GM18907 (cell line): Measurements from ENCODE around the gene ZNF366.

Experiments
- ATAC-seq: cut with Tn5 transposase; IDR thresholded peaks from one replicate; pipeline ENCODE4 v1.9.1; 2021; ENCODE audit warnings: mild to moderate bottlenecking, moderate library complexity; ENCODE audit not compliant: unreplicated experiment

Gene ZNF366

DNA sequence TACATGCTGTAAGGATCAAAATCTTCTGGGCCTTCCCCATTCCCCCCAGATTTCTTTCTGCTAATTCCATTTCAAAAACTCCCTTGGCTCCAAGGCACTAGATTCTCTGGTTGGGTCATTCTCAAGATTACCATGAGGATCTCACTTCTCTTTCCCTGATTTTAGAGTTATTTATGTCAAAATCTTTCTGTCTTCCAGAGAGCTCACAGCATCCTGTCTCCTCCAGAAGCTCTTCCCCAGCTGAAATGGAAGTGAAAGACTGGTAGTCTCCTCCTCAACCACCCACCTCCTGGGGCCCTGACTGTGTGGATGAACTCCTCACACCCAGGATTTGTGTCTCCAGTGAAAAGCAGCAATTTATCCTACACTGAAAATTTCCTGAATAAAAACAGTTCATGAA is 11.9 kb upstream of the ZNF366 start:
- ATAC-seq = no peak

DNA sequence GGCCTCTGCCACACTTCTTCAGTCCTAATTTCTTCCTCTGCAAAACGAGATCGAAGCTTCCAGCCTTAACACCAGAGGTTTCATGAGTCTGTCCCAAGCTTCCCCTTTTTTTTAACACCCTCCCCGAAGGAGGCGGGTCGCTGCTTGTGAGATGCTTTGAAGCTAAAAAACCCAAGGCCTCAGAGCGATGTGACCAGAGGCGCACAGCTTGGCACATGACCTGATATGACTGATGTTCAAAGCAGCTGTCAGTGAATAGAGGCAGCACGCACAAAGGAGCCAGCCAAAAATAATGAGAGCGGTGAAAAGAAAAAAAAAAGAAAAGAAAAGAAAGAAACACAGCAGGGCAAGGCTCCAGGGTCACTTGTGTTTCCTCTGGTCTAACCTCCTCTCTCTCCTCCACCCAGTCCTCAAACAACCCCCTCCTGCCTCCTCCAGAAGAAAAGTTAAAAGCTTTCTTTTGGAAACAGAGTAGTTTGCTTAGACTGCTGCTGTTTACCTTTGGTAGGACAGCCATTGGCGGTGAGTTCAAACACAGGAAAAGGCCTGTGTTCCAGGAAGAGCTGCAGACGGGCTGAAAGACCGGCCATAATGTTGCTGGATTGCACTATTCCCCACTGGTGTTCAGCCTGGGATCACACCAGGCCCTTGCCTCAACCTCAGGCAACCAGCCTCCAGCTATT is 10.9 kb upstream of the ZNF366 start:
- no peak for ATAC-seq

DNA sequence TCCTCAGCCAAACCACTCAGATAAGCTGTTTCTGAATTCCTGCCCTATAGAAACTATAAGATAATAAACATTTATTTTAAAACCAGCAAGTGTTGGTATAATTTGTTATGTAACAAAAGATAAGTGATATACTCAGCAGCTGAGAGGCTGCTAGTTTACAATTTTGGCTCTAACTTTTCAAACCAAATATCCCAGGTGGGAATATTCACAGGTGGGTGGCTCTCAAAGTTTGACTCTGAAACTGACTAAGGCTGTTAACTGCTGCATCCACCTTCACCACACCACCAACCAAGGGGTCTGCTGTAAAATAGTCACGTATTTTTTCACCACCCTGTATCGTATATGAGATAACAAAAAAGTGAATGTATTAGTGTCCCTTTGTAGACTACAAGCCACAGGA is 9.7 kb upstream of the ZNF366 start:
- no peak for ATAC-seq

DNA sequence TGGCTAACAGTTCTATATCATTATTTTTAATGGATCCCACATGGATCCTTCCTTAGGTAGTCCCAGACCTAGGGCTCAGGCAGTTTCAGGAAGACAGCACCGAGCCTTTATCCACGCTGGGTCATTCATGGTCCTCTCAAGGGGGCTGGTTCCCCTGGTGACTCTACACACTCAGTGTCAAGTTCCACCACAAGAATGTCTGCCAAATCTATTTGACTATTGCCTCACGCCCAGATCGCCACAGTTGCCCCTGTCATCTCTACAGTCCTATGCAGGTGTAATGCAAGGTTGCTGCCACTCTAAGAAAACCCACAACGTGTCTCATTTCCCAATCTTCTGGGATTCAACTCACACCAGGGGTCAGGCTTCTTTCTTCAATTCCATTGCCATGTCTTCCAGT is 8.0 kb upstream of the ZNF366 start:
- ATAC-seq = no peak

DNA sequence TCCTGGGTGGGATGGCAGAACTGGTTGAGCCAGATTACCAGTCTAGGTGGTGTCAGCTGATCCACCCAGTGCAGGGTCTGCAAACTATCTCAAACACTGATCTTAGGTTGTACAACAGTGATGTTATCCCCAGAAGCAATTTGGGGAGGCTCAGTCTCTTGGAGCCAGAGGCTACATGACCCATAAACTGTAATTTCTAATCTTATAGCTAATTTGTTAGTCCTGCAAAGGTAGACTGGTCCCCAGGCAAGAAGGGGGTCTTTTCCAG is 5.3 kb upstream of the ZNF366 start:
- no peak for ATAC-seq

DNA sequence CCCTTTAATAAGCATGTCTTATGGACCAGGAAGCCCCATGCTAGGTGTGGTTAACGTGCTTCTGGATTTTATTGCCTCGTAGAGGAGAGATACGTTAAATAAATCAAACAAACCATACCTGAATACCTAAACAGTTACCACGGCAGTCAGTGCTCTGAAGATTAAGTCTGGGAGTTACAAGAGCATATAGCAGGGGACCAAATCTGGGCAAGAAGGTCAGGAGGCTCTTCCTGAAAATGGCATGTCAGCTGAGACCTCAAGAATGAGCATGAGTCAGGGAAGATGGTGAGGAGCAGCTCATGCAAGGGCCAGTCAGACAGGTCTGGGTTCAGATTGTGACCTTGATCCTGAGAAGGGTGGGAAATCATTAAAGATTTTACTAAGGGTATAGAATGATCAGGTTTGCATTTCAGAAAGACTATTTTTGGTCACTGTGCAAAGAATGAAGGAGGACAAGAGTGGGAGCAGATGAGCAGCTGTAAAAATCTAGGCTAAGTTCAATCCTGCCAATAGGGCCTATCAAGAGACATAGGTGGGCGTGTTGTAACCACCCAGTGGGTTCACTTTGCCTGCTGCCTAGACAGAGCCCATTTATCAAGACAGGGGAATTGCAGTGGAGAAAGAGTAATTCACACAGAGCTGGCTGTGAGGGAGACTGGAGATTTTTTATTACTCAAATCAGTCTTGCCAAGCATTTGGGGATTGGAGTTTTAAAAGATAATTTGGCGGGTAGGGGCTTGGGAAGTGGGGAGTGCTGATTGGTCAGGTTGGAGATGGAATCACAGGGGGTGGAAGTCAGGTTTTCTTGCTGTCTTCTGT is 4.8 kb upstream of the ZNF366 start:
- no peak for ATAC-seq

DNA sequence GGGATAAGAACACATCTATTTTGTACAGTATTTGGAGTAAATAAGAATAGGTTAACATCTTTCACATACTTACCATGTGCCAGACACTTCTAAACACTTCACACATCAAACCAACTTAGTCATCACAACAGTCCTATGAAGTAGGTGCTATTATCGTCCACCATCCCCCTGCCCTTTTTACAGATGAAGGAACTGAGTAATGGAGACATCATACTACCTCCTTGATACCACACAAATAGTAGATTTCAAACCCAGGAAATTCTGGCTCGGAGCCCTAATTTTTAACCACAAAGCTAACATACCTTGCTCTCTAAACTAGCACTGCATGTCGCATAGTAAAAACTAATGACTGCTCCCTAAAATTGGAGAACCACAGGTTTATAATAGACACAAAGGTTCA is 4.2 kb upstream of the ZNF366 start:
- ATAC-seq = no peak

DNA sequence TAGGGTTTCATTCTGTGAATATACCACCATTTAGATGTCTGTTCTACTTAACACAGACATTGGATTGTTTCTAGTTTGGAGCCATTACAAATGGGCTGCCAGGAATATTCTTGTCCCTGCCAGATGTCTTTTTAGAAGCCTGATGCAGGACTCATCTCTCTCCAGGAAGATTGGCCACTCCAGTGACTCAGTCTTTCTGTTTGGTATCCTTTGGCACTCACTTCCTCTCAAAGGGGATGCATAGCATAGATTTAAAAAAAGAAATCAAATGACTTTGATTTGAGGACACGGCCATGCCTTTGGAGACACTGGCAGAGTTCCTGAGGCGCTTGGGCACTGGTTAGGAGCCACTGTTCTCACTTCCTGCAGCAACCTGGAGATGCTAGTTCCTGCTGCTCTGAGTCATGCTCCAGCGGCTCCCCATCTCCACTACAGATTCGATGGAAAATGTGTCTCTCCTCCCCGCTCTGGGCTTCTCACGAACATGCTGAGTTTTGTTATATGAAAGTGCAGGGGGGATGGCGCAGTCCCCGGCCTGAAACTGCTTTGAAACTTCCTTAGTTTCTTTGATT is 3.5 kb upstream of the ZNF366 start:
- ATAC-seq = no peak

DNA sequence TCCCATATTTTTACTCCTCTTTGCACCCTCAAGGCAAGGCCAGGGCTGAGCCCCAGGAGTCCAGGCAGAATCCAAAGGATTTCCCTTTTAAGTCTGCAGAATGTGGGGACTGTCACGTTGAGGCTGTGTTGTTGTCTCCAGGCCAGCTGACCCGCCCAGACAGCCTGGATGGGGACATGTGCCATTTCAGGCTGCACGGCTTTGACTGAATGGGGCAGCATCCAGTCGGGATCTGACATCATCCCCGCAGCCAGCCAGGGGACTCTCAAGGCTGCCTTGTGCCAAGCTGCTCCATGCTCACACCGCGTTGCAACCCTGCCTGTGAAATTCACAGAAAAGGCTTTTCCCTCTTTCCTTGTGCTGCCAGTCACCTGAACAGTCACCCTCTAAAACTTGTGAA is 2.2 kb upstream of the ZNF366 start:
- ATAC-seq = no peak

DNA sequence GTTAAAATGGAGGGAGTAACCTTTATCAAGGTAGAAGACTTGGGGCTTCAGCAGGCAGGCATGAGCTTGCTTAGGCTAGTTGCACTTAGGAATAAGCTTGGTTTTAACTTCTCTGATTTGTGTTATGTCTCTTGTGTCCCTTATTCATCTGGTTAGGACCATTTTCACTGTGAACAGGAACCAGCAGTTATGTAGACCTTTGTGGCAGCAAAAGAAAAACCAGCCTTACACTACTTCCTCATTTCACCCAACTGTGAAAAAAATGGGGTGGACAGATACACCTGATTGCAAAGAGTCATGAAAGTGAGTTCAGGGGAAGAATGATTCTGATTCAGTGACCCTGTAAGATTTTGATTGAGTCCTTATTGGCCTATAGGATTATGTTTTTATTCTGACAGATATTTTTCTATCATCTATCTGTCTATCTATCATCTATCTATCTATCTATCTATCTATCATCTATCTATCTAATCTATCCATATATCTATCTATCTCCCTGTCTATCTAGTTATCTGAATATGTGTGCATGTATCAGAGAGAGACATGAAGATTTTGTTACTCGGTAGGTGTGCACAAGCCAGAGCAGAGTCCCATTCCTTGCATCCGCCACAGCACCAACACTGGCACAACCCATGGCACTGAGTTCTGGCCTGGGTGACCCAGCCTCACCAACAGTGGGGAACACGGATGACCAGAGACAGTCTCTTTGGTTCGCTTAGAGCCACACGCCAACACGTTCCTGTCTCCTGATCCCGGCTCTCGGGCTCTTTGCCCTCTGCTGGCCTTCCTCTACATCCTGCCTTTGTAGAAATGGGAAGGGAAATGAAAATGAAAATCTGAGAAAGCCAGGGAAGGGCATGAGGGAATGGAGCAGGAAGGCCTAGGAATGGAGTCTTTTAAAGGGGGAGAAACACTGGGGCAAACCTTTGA is 1.3 kb upstream of the ZNF366 start:
- peak; percentile 93 for ATAC-seq

DNA sequence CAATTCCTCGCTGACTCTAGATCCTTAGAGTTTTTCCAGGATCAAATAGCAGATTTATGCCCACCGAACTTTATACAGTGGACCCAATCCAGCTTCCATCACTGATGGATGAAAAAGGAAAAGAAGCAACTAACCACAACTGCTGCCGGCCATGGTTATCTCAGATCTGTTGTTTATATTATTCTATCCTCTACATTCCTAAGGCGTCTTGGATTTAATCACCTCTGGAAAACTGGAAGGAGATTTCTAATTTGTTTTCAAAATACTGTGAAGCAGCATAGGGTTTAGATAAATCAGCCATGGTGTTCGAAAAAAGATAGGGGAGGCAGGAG is 663 bp upstream of the ZNF366 start:
- no peak for ATAC-seq

DNA sequence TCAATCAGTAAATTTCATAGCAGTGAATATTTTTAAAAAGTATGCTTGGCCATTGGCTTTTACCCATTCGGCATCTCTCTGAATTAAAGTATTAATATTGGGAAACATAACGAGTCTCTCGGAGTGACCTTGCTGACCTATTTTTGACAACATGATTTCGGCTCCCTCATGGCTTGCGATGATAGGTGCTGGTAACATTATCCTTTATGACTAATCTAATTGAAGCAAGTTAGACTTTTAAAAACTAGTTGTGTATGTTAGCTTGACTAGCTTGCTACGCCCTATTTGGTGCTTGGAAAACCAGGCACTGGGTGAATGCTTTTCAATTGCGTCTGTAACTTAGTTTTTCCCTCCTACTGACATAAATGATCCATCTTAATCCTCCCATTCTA is 1.1 kb downstream of the ZNF366 start:
- no peak for ATAC-seq

DNA sequence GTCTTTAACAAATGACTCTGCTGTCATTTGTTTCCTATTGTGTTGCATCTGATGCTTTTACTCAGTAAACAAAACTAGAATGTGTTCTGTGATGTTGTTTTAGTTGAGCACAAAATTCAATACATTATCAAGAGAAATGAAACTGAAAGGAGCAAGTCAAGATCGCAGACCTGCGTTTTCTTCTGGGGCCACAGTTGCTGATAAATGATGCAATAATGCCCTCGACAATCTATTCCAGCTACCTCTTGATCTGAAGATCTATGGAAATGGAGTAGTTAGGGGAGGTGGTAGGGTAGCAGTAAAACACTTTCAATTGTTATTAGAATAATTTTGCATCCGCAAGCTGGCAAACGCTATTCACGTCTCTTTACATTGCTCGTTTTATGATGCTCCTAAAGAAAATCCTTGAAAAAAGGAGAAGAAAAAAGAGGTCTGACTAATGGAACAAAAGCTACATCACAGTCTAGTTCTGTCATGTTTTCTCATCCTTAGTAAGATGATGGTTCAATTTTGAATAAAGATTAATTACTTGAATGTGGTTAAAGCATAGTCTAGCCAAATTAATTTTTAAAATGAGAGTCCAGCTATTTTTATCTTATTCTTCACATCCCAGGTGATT is 1.6 kb downstream of the ZNF366 start:
- ATAC-seq = no peak

DNA sequence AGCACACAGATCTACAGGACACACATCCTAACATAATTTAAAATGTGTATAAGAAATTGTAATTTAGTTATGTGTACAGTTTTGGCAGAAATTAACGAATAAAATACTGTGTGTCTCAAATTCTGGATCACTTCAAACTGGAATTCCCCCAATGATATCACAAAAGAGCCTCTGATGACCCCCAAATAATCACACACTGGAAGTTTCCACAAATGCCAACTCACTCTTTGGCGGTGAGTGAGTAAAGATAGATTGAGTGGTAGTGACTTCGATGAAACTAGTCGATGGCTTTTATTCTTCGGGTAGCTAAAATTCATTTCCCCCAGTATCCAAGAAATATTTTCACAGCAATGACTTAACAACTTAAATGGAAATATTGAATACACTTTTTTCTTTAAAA is 2.2 kb downstream of the ZNF366 start:
- no peak for ATAC-seq

DNA sequence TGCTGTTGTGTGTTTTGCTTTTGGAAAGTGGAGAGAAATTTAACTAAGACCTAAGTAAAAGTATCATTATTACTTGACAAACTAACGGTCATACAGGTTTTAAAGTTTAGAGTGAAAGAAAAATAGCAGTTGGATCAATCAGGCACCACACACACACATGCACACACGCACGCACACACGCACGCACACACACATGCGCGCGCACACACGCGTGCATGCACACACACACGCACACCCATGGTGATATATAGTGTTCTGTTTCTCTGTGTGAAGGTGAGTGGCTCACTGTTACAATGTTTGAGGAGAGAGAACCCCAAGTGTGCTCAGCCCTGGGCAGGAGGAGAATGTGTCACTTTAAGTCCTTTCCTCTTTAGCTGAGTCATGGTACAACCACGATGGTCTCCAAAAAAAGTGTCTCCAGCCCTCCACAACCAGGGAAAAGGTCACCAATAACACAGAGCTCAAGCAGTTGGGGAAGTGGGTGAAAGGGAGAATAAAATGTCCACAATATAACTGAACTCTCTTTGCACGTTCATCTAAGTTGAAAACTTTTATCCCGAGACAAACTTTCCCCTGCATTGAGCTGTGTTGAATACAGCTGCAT is 3.2 kb downstream of the ZNF366 start:
- ATAC-seq = no peak

DNA sequence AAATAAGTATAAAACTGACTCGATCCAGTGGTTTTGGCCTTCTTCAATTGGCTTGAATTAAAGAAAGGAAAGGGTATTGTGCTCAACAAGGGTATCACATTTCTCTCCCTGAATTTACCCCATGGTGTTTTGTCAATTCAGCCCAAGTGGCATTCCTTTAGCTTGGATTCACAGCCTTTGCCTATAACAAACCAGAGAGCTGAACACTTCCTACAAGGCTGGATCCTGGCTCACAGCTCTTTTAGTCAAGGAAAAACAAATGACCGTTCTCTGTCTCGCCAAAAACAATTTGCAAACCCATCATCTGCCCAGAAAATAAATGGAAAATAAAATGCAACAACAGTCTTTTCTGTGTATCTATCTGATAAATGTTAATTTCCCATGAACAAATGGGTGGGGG is 5.7 kb downstream of the ZNF366 start:
- no peak for ATAC-seq

DNA sequence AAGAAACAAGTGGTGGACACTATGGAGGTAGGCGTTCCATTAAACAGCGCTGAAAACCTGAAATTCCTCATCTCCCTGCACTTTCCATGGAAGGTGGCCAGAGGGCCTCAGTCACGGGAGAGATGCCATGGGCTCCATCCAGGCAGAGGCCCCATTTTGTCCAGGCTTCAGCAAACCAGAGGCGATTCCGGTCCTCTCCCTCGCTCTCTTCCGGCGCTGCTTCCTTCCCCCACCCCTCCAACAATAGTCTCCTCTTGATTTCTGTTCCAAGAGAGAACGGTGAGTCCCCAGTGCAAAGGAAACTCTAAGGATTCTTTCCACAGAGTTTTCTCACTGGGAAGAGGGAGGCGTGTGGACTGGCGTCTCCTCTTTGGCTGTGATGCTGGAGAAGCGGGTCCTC is 7.5 kb downstream of the ZNF366 start:
- no peak for ATAC-seq

DNA sequence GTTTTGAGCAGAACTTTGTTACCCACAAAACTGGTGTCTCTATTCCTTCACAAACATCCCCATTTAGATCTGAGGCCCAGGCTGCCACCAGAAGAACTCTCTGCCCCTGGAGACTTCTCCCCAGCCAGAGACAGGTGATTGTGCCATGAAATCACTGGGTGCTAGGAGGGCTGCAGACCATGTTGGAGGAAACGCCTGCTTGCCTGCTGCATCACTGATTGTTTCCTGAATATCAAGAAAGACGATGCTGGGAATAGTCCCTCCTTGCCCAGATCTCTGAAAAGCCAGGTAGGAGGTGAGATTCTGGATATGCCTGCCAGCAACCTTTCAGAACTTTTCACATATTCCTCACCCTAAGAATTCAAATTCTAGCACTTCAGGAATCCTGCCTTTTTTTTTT is 8.1 kb downstream of the ZNF366 start:
- no peak for ATAC-seq

DNA sequence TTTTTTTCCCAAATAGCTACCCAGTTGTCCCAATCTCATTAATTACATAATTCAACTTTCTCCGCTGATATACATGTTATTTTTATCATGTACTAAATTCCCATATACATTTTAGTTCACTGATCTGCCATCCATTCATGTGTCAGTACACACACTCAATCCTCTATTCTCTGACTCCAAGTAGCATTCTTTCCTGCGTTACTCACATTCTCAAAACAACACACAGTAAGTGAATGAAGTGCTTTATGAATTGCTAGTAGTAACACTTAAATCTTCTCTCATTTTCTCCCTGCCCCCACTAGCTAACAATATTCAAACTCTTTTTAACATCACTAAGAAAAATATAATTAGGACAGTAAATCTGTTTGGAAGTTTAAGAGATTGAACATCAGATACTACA is 8.9 kb downstream of the ZNF366 start:
- no peak for ATAC-seq

DNA sequence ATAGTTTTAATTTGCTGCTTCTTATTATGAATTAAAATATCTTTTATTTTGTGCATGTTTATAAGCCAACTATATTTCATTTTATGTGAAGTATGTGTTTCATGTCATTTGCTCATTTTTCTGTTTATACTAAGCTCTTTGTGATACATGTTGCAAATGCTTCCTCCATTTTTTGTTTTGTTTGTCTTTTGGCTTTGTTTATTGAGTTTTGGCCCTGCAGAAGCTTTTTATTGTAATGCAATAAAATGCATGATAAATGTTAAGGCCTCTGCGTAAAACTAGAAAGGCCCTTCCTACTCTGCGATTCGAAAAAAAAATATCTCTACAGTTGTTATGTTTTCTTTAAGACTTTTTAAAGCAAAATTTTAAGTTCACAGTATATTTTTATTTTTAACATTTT is 9.4 kb downstream of the ZNF366 start:
- no peak for ATAC-seq

DNA sequence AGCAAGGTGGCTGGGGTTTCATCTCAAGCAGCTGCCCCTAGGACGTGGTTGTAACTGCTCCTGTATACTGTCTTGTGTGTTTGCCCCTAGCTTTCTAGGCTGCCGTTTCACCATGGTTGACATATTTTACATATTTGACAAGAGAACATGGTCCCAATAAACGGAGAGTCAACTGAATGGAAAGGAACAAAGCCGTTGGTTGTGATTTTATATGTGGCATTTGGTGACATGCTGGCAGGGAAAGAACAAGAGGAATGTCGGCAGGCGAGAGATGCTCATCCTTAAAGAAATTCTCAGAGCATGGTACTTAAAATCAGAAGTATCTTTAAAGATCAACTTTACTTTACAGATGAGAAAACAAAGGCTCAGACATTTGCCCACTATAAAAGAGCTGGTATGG is 11.8 kb downstream of the ZNF366 start:
- ATAC-seq = no peak
